GM15510 (cell line): Measurements from ENCODE around the gene WDR18.

Experiments
- POLR2A ChIP-seq: IDR thresholded peaks from 3 replicates; pipeline ENCODE4 v1.6.1; 2011; ENCODE audit warnings: borderline replicate concordance; ENCODE audit not compliant: insufficient read length; ENCODE audit errors: extremely low read depth

WDR18 gene

GRCh38 chr19:991174-991931 is 7.2 kb downstream of the WDR18 start:
- no peak for TF ChIP-seq POLR2A

DNA sequence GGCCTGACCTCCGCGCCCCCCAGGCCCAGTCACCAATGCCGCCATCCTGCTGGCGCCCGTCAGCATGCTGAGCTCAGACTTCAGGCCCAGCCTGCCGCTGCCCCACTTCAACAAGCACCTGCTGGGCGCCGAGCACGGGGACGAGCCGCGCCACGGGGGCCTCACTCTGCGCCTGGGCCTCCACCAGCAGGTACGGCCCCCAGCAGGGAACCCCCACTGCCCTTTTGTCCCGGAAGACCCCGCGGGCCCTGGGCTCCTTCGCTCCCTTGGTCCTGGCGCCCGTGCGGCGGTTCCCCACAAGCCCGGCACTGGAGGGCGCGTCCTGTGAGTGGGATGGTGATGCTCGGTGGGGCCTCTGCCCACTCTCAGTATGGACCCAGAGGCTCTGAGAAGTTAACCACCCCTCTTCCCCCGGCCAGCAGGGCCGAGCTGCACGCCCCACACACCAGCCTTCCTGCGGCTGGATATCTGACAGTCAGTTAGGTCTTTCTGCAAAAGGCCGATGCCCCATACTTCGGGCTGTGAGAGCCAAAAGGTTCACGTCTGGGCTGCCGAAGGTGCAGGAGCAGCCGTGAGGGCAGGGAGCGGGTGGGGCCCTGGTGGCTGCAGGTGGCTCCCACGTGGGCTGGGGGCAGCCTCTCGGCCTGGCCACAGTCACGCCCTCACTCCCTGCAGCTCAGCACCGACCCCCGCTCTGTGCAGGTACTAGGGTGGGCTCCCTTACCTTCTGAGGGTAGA is 8.0 kb downstream of the WDR18 start:
- TF ChIP-seq POLR2A = no peak

GRCh38 chr19:992670-993055 is 8.5 kb downstream of the WDR18 start:
- TF ChIP-seq POLR2A = no peak

GRCh38 chr19:993361-993830 is 9.3 kb downstream of the WDR18 start:
- no peak for TF ChIP-seq POLR2A

- TF ChIP-seq POLR2A = no peak
Measured at GRCh38 chr19:993831-994393, 9.8 kb downstream of the WDR18 start.

DNA sequence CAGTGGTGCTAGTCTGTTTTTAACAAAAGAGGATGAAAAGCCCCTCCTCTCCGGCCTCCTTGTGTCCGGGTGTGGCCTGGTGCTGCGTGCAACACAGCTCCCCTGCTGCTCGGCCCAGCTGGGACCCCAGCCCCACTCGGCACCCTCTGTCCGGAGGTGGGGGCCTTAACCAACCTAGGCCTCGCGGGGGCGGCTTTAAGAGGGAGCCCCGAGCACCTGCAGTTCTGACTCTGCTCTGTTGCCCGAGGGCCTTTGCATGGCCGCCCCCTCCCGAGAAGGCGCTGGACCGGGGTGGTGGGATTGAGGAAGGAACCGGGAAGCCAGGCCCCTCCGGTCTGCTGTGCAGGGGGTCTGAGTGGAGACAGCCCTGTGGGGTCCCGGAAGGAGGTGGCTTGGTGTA is 10.4 kb downstream of the WDR18 start:
- TF ChIP-seq POLR2A = no peak

DNA sequence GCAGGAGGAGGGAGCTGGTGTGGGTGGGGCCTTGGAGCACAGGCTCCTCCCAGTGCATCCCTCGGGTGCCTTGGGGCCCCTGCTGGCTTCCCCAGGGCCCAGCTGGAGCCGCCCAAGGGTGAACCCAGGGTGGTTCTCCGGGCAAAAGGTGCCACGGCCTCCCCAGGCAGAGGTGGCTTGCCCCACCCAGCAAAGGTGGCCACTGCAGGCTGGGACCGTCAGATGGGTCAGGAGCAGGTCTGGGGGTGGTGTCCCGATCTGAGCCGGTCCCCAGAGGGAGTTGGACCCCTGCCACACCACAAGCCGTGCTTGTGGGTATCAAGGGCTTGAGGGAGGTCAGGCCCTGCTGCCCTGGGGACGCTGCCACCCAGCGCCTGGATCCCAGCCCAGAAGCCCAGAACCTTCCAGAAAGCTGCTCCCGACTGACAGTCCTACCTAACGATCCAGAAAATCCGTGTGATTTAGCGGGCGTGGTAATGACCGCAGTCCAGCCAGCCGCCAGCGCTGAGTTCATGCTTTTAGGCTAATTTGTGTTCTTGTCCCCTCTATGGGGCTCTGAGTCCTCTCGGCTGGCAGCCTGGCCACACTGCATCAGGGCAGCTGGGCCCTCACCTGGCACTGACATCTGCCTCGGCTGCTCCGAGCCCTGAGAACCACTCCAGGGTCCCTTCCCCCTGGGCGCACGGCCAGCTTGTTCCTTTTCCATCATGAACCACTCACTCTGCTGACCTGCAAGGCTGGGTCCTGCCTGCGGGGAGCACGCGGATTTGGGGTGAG is 11.1 kb downstream of the WDR18 start:
- TF ChIP-seq POLR2A = no peak

GRCh38 chr19:996051-996838 is 12.1 kb downstream of the WDR18 start:
- no peak for TF ChIP-seq POLR2A

GRCh38 chr19:998064-998463 is 13.9 kb downstream of the WDR18 start:
- no peak for TF ChIP-seq POLR2A

DNA sequence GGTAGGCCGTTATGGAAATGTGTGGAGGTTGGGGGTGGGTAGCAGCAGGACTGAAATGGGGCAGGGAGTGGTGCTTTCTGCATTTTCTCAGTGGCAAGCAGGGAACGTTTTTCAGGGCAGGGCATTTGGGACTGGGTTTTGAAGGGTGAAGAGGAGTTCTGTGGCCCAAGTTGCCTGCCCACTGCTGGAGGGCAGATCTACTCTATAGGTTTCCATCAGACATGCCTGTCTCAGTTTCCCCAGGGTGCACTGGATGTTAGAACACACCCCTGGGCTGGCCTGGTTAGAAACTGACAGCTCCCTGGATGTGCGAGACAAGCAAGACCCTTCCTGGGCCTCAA is 15.2 kb downstream of the WDR18 start:
- no peak for TF ChIP-seq POLR2A

GRCh38 chr19:1000095-1000494 is 15.9 kb downstream of the WDR18 start, which contains the start of gene GRIN3B:
GRIN3B (plus strand) TSS chr19:1000419; CDS start chr19:1000438, 19 bp downstream.
- TF ChIP-seq POLR2A = no peak

DNA sequence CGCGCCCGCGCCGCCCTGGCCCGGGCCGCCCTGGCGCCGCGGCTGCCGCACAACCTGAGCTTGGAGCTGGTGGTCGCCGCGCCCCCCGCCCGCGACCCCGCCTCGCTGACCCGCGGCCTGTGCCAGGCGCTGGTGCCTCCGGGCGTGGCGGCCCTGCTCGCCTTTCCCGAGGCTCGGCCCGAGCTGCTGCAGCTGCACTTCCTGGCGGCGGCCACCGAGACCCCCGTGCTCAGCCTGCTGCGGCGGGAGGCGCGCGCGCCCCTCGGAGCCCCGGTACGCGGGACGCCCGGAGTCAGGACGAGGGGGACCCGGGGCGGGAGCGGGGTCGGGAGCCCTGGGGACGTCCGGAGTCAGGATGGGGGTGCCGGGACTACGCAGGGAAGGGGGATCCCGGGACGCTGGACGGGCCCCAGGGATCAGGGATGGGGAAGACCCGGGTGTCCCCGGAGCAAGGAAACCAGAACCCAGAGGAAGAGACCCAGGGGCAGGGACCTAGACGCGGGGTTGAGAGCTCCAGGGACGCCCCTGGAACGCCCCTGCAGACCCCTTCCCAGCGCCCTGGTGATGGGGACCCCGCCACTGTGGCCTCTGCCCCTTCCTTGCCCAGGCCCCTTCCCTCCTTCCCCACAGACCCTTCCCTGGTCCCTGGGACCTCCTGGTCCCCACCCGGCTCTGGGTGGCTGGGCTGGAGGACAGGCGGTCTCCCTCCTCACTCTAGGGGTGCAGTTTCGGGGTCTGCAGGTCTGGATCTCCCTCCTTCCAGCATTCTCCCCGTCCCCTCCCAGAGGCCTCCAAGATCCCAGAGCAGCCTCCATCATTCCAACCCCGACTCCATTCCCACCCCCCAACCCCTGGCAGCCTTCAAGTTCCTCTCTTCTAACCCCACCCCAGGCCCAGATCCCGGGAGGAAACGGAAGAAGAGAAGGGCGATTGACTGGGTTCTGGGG is 16.7 kb downstream of the WDR18 start:
- no peak for TF ChIP-seq POLR2A

DNA sequence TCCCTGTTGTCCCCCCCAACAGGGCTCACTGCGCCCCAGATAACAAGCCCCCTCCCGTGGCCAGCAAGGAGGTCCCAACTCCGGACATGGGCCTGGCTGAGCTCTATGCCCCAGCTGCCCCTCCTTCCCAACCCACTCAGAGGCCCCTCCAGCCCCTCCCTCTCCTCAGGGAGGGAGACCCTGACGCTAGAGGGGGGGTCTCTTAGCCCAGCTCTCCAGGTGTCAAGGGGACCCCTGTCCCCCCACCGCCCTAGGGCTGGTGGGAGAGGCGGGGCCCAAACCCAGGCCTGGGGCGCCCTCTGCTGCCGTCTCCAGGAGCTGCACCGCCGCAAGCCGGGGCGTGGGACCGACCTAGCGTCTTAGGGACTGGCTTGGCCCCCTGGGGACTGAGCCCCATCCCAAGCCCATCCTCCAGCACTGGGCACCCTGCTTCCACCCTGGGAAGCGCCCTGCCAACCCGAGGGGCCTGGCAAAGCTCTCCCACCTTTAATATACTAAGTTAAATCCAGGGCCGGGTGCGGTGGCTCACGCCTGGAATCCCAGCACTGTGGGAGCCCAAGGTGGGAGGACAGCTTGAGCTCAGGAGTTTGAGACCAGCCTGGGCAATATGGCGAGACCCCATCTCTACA is 17.5 kb downstream of the WDR18 start:
- TF ChIP-seq POLR2A = no peak

DNA sequence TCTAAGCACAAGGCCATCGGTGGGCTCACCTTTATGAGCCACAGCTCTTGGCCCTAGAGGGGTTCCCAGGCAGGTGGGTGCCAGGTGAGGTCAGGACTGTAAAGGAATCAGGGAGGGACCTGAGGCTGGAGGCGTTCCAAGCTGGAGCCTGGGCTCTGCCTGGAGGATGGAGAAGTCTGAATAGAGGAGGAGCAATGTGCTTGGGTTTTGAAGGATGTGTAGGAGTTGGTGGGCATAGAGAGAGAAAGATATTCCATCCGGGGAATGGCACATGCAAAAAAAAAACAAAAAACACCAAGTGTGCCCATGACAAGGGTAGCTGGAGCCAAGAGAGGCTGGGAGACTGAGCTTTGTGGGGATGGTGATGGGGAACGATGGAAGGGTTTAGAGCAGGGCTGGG is 18.5 kb downstream of the WDR18 start:
- no peak for TF ChIP-seq POLR2A

- no peak for TF ChIP-seq POLR2A
Measured at GRCh38 chr19:1003283-1003682, 19.1 kb downstream of the WDR18 start.
